Measurements from ENCODE around the gene SLC7A8. TPM values are rescaled to one million over a fixed set of nuclear protein-coding genes. Genes with fewer than 3 reads are reported as not detected.

Gene SLC7A8
- total and polyA plus RNA-seq, 2 donors (not counting 1 experiment from before 2014, with no cell fraction given): 1.4 to 10.2 TPM

- Histone ChIP-seq H3K4me1 (ENCODE audit: control insufficient read depth, extremely low read depth, insufficient read depth, low read length) (no peaks in the 10 kb centered on the region), H3K79me2 (ENCODE audit: control insufficient read depth, insufficient read depth, low read length) (no peaks in the 10 kb centered on the region), H3K27me3 (ENCODE audit: control insufficient read depth, insufficient read depth, low read length) (peaks cover 15% of the 10 kb centered on the region), H4K20me1 (ENCODE audit: control insufficient read depth, extremely low read depth, insufficient read depth, low read length) (no peaks in the 10 kb centered on the region), H2AFZ (ENCODE audit: low read length) (no peak overlapping the region), H3K36me3 (ENCODE audit: control insufficient read depth, insufficient read depth, low read length) (no peaks in the 10 kb centered on the region), H3K9ac (ENCODE audit: insufficient read depth, low read length) (no peak overlapping the region), H3K4me3 (replicated peaks in 1 of 4; ENCODE audit: control extremely low read depth in 1 of 4, insufficient read depth in 1 of 4, low read depth in 3 of 4, low read length in 4 of 4) (peak overlapping the region in 1 of 4 experiments; percentile 58), H3K4me2 (ENCODE audit: extremely low read depth, insufficient read depth, low read length) (no peak overlapping the region), H3K9me3 (ENCODE audit: control insufficient read depth, insufficient read depth, low read depth, low read length) (no peaks in the 10 kb centered on the region), H3K27ac (ENCODE audit: insufficient read depth, low read length) (no peak overlapping the region)
- TF ChIP-seq EZH2 (IDR thresholded peaks at IDR 0.05; ENCODE audit: low read length, missing control alignments): no peak
- TF ChIP-seq, protein P1, sequence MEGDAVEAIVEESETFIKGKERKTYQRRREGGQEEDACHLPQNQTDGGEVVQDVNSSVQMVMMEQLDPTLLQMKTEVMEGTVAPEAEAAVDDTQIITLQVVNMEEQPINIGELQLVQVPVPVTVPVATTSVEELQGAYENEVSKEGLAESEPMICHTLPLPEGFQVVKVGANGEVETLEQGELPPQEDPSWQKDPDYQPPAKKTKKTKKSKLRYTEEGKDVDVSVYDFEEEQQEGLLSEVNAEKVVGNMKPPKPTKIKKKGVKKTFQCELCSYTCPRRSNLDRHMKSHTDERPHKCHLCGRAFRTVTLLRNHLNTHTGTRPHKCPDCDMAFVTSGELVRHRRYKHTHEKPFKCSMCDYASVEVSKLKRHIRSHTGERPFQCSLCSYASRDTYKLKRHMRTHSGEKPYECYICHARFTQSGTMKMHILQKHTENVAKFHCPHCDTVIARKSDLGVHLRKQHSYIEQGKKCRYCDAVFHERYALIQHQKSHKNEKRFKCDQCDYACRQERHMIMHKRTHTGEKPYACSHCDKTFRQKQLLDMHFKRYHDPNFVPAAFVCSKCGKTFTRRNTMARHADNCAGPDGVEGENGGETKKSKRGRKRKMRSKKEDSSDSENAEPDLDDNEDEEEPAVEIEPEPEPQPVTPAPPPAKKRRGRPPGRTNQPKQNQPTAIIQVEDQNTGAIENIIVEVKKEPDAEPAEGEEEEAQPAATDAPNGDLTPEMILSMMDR (conservative IDR thresholded peaks at IDR 0.05 in 1 of 2, IDR thresholded peaks at IDR 0.05 in 1 of 2; ENCODE audit: low read depth in 1 of 2, low read length in 2 of 2): no peak
- DNase-seq (ENCODE audit: low read depth in 2 of 2): no peak
Observed at GRCh38 chr14:23181946-23182345, 1.5 kb downstream of the SLC7A8 start.

- no peak overlapping the region for H2AFZ ChIP-seq (ENCODE audit: low read length)
Observed at GRCh38 chr14:23181453-23181852, 2.0 kb downstream of the SLC7A8 start.

DNA sequence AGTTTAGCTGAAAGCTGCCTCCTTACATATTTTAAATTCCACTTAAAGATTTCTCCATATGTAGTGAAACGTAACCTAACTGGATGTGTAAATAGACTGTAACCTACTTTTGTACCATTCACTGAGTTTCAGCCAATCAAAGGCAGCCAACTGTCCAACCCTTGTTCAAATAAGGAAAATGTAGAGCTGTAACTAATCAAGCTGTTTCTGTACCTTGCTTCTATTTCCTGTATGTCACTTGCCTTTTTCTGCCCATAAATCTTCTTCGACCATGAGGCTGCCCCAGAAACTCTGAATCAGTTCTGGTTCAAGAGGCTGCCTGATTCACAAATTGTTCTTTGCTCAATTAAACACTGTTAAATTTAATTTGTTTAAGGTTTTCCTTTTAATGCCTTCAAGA, 6.3 kb downstream of the SLC7A8 start:
- Histone ChIP-seq H3K4me3 (replicated peaks in 1 of 4; ENCODE audit: control extremely low read depth in 1 of 4, insufficient read depth in 1 of 4, low read depth in 3 of 4, low read length in 4 of 4) (no peak overlapping the region), H3K36me3 (ENCODE audit: control insufficient read depth, insufficient read depth, low read length) (no peaks in the 10 kb centered on the region), H3K27ac (ENCODE audit: insufficient read depth, low read length) (no peak overlapping the region), H3K9ac (ENCODE audit: insufficient read depth, low read length) (no peak overlapping the region), H3K79me2 (ENCODE audit: control insufficient read depth, insufficient read depth, low read length) (no peaks in the 10 kb centered on the region), H2AFZ (ENCODE audit: low read length) (no peak overlapping the region), H3K27me3 (ENCODE audit: control insufficient read depth, insufficient read depth, low read length) (peaks cover 11% of the 10 kb centered on the region), H3K4me1 (ENCODE audit: control insufficient read depth, extremely low read depth, insufficient read depth, low read length) (no peaks in the 10 kb centered on the region), H4K20me1 (ENCODE audit: control insufficient read depth, extremely low read depth, insufficient read depth, low read length) (no peaks in the 10 kb centered on the region), H3K4me2 (ENCODE audit: extremely low read depth, insufficient read depth, low read length) (no peak overlapping the region), H3K9me3 (ENCODE audit: control insufficient read depth, insufficient read depth, low read depth, low read length) (no peaks in the 10 kb centered on the region)
- TF ChIP-seq, protein P1 (conservative IDR thresholded peaks at IDR 0.05 in 1 of 2, IDR thresholded peaks at IDR 0.05 in 1 of 2; ENCODE audit: low read depth in 1 of 2, low read length in 2 of 2): no peak
- TF ChIP-seq EZH2 (IDR thresholded peaks at IDR 0.05; ENCODE audit: low read length, missing control alignments): no peak
- DNase-seq (ENCODE audit: low read depth in 2 of 2): no peak

More at GRCh38 chr14:23181453-23181852, 2.0 kb downstream of the SLC7A8 start:
- Histone ChIP-seq H3K4me2 (ENCODE audit: extremely low read depth, insufficient read depth, low read length) (no peak overlapping the region), H3K79me2 (ENCODE audit: control insufficient read depth, insufficient read depth, low read length) (no peaks in the 10 kb centered on the region), H3K36me3 (ENCODE audit: control insufficient read depth, insufficient read depth, low read length) (no peaks in the 10 kb centered on the region), H3K9me3 (ENCODE audit: control insufficient read depth, insufficient read depth, low read depth, low read length) (no peaks in the 10 kb centered on the region), H3K27me3 (ENCODE audit: control insufficient read depth, insufficient read depth, low read length) (peaks cover 15% of the 10 kb centered on the region), H3K4me1 (ENCODE audit: control insufficient read depth, extremely low read depth, insufficient read depth, low read length) (no peaks in the 10 kb centered on the region), H3K9ac (ENCODE audit: insufficient read depth, low read length) (no peak overlapping the region), H3K4me3 (replicated peaks in 1 of 4; ENCODE audit: control extremely low read depth in 1 of 4, insufficient read depth in 1 of 4, low read depth in 3 of 4, low read length in 4 of 4) (peak overlapping the region in 1 of 4 experiments; percentile 58), H3K27ac (ENCODE audit: insufficient read depth, low read length) (no peak overlapping the region), H4K20me1 (ENCODE audit: control insufficient read depth, extremely low read depth, insufficient read depth, low read length) (no peaks in the 10 kb centered on the region)
- TF ChIP-seq, protein P1 (conservative IDR thresholded peaks at IDR 0.05 in 1 of 2, IDR thresholded peaks at IDR 0.05 in 1 of 2; ENCODE audit: low read depth in 1 of 2, low read length in 2 of 2): no peak
- TF ChIP-seq EZH2 (IDR thresholded peaks at IDR 0.05; ENCODE audit: low read length, missing control alignments): no peak
- no peak for DNase-seq (ENCODE audit: low read depth in 2 of 2)
